Frontal cortex (tissue), 4 donors: ENCODE data around the gene PLXNB1. TPM values are rescaled to one million over a fixed set of nuclear protein-coding genes. Genes with fewer than 3 reads are reported as not detected.
"Not testable (repeated sequence)": the region's sequence is repeated elsewhere in the genome, so short reads cannot be mapped to it uniquely, and the experiment has no call there.

Source experiments
- DNase-seq, 2 donors: peaks; one replicate each; pipeline ENCODE4 v3.0.0; 2012; ENCODE audit warnings: low spot score in 2 of 2
- FAIRE-seq: peaks from 2 replicates; lab custom pipeline; 2012; peaks lifted over from hg19 to GRCh38; lab: Jason Lieb, UNC
- total RNA-seq: library from RNA; depleted of rRNA; stranded (reverse); fragments of >200 nt; gene quantifications from one replicate; pipeline ENCODE4 v1.2.3, GENCODE V29; 2014
- donor health status: control.
- donor health status: control.
- donor health status: control.

The PLXNB1 gene, protein sequence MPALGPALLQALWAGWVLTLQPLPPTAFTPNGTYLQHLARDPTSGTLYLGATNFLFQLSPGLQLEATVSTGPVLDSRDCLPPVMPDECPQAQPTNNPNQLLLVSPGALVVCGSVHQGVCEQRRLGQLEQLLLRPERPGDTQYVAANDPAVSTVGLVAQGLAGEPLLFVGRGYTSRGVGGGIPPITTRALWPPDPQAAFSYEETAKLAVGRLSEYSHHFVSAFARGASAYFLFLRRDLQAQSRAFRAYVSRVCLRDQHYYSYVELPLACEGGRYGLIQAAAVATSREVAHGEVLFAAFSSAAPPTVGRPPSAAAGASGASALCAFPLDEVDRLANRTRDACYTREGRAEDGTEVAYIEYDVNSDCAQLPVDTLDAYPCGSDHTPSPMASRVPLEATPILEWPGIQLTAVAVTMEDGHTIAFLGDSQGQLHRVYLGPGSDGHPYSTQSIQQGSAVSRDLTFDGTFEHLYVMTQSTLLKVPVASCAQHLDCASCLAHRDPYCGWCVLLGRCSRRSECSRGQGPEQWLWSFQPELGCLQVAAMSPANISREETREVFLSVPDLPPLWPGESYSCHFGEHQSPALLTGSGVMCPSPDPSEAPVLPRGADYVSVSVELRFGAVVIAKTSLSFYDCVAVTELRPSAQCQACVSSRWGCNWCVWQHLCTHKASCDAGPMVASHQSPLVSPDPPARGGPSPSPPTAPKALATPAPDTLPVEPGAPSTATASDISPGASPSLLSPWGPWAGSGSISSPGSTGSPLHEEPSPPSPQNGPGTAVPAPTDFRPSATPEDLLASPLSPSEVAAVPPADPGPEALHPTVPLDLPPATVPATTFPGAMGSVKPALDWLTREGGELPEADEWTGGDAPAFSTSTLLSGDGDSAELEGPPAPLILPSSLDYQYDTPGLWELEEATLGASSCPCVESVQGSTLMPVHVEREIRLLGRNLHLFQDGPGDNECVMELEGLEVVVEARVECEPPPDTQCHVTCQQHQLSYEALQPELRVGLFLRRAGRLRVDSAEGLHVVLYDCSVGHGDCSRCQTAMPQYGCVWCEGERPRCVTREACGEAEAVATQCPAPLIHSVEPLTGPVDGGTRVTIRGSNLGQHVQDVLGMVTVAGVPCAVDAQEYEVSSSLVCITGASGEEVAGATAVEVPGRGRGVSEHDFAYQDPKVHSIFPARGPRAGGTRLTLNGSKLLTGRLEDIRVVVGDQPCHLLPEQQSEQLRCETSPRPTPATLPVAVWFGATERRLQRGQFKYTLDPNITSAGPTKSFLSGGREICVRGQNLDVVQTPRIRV (N-terminal part only)
- 32.2 TPM for total RNA-seq

DNA sequence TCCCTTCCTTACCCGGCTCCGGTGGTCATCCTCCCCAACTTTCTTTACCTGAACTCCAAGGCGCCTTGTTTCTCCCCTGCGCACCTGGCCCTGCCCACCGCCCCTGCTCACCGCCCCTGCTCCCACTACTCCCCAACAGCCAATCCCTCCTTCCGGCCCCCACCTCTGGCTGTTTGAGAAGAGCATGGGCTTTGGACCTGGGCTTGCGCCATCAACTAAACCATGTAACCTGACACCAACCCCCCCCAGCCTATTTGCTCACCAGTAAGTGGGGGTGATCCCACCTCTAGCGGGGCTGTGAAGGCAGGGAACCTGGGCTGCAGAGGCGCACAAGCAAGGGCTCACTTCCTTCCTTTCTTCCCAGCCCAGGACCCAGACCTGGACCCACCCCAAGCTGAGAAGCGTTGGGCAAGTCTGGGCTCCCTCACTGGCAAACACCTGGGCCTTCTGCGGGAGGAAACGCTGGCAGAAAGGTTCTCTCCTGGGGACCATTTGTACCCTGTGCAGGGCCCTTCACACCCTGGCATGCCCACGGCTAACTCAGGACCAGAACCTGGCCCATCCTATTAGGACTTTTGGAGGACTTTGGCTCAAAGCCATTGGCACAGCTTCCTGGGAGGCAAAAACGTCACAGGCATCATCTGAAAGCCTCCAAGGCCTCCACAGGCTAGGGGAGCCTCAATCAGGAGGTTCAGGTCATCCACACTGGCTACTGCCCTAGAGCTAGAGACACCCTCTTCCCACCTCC lies at the start of gene PLXNB1:
Gene PLXNB1 (minus strand): TSS at position 127 of the 748 bp plus-strand sequence. CDS start 5,475 bp downstream, outside the sequence.
- FAIRE-seq = no peak
- DNase-seq = no peak

DNA sequence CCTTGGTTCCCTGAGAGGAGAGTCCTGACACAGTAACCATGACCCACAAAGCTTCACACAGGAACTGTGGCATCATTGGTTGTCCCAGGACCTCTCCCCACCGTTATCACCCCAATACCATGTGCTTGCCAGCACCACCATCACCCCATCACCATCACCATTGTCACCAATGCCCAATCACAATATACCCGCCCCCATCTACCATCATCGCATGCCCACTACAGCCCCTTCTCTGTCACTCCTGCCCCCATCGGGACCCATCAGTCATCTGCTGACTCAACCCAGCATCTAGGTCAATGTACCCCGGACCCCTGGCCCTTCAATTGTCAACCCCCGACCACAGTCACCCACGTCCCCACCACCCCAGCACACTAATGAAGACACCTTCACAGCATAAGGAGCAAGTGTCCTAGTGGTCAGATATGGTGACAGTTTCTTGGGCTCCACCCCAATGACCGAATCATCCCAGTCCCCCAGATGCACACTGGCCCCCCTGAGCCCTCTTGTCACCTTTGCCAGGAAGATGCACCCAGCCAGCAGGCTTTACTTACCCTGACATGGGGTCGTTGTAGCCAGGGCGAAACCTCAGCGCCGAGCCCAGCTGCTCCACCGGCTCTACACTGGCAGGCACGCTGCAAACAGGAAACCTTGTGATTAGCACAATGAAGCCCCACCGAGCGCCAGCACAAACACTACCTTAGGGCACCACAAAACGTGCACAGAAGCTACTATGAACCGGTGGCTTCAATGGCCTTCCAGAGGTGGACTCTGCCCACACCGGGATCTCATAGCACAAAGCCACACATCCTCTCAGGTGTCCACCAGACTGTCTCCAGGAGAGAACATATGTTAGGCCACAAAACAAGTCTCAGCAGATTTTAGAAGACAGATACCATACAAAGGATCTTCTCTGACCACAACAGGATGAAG lies 49.0 kb upstream of the PLXNB1 start:
- DNase-seq (no peak), FAIRE-seq (no peak)

DNA sequence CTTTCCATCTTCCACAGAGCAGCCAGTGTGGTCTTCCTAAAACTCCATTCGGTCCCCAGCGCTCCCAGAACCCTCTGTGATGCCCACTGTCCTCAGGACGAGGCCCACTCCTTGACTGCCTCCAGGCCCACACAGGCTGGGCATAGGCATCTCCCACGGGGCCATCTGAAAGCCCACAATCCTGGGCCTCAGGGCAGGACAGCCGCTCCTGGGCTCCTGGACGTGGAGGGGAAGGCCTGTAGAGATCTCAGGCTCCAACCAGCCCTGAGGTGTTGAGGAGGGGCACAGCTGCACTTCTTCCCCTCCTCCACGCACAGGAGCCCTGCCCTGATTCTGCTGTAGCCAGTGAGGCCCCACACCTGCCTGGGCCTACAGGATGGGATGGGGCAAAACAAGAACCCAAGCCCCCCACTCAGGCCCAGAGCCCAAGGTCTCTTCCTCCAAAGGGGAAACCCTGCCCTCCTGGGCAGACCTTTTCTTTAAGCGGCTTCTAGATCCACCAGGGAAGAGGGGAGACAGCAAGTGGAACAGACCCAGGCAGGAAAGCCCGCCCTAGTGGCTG lies 48.2 kb upstream of the PLXNB1 start:
- FAIRE-seq (no peak), DNase-seq (no peak)

DNA sequence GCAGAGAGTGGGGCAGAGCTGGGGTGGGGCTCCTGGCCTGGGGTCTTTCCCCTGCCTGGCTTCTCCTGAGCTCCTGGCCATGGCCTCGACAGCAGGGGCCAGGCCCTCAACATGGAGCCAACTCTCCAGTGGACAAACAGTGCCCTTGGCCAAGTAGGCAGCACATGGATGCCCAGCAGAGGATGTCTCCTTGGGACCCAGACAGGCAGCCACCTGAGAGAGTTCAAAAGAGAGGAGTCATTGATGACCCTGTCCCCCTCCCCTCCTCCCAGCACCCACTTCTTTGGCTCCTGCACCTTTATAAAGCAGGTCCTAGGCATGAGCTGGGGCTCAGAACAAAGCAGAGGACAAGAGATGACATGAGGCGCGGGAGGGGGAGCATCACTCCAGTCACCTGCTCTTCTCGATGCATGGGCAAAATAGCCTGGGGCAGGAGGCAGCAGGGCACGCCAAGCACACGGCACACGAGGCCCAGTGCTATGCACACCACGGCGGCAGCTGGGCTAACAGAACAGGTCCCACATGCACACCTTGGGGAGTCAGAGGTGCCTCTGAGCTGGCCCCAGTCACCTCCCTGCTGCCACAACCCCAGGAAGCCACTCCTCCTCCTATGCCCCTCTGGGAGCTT lies 46.7 kb upstream of the PLXNB1 start:
- DNase-seq (no peak), FAIRE-seq (no peak)

DNA sequence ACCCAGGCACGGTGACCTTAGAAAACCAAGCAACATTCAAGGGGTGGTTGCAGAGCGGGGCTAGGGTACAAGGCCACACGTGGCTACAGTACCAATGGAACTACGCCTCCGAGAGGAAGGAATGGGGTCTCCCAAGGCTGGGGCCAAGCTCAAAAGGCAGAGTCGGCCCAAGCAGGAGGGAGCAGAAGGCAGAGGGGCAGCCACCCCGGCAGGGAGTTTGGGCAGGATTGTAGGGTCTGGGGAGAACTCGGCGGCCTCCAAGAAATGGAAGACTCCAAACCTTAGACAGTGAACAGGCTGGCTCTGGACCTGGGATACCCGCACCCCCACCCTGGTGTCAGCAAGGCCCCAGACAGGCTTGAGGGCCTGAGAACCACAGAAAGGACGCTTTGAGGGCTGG lies 45.3 kb upstream of the PLXNB1 start:
- DNase-seq (no peak), FAIRE-seq (no peak)

DNA sequence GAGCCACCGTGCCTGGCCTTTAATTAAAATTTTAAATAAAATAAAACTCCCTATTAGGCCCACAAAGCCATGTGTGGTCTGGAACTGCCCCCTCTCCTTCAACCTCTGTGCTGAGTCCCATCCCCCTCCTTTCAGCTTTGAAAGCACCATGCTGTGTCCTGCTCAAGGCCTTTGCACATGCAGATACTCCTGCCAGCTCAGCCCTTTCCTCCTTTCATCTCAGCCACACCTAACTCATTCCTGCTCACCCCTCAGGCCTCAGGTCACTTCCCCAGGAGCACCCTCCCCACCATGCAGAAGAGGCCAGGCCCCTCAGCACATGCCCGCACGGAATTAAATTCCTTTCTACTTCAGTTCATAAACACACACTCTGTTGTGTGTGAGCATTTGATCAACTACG lies 44.7 kb upstream of the PLXNB1 start:
- FAIRE-seq = no peak
- DNase-seq = no peak

DNA sequence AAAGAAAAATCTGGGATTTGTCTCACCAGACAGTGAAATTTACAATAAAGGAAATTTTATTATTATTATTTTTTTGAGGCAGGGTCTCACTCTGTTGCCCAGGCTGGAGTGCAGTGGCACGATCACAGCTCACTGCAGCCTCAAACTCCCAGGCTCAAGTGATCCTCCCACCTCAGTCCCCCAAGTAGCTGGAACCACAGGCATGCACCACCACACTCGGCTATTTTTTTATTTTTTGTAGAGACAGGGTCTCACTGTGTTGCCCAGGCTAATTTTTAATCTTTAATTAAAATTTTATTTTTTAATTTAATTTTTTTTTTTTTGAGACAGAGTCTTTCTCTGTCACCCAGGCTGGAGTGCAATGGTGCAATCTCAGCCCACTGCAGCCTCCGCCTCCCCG lies 44.1 kb upstream of the PLXNB1 start:
- DNase-seq, FAIRE-seq: not testable (repeated sequence)

DNA sequence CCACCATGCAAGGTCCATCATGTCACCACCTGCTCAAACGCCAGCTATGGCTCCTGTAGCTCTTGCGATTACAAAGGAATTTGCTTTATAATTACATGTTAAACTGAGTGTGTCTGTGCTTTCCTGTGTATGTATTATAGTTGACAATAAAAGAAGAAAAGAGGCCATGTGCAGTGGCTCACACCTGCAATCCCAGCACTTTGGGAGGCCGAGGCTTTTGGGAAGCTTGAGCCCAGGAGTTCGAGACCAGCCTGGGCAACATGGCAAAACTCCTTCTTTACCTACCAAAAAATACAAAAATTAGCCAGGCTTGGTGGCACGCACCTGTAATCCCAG lies 43.7 kb upstream of the PLXNB1 start:
- no peak for FAIRE-seq

DNA sequence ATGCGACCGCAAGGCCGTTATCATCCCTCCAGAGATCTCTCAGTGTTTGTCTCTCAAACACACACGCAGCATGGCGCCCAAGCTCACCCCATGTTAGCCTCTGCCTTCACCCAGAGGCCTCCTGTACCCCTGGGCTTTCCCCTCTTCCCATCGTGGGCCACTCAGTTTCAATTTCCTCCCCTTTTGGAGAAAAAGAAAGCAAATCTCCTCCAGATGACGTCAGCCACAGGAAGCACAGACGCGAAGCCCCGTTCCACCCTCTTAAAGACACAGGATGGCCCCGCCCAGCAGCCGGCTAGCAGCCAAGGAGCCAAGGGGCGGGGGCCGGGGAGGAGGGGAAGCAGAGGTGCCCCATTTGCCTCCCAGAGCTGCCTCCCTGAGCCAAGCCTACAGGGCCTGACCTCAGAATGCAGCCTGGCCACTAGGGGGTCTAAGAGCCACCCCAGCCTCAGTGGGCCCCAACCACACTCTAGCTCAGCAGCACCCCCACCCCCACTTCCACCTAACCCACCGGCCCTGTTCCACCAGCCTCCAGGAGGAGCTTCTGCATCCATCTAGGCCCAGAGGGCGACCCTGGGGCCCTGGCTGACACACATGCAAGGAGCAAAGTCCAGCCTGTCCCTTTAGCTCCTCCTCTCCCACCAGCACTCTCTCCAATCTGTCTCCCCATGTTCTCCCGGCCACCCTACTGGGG lies 43.2 kb upstream of the PLXNB1 start:
- DNase-seq = peak; percentile 66 to 91
- no peak for FAIRE-seq

More for the DNA sequence above, 43.7 kb upstream of the PLXNB1 start:
- no peak for DNase-seq

DNA sequence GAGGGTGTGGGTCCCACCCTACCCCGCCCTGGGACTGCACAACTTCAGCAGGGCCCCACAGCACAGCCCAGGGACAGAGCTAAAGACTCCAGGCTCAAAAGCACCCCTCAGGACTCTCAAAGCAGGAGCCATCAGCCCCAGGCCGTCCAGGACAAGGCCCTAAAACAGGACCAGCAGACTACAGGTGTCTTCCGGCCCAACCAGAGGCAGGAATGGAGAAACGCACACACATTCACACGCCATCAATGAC lies 42.7 kb upstream of the PLXNB1 start:
- peak in 1 of 2 donors; percentile 37 for DNase-seq
- FAIRE-seq = no peak

DNA sequence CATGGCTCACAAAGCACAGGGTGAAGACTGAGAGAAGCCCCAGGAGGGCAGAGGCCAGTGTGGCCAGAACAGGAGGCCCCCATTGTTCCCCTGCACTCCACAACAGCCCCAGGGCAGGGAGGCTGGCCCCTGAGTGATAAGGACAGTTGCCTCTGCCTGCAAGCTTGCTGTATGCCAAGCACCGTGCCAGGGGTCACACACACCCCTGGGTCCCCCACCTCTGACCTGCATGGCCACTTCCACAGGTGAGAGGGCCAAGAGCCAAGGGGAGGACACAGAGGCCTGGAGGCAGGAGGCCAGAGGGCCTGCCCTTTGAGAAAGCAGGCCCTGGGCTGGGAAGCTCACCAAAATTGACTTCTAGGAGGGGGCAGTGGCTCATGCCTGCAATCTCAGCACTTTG lies 40.4 kb upstream of the PLXNB1 start:
- DNase-seq = no peak
- no peak for FAIRE-seq

DNA sequence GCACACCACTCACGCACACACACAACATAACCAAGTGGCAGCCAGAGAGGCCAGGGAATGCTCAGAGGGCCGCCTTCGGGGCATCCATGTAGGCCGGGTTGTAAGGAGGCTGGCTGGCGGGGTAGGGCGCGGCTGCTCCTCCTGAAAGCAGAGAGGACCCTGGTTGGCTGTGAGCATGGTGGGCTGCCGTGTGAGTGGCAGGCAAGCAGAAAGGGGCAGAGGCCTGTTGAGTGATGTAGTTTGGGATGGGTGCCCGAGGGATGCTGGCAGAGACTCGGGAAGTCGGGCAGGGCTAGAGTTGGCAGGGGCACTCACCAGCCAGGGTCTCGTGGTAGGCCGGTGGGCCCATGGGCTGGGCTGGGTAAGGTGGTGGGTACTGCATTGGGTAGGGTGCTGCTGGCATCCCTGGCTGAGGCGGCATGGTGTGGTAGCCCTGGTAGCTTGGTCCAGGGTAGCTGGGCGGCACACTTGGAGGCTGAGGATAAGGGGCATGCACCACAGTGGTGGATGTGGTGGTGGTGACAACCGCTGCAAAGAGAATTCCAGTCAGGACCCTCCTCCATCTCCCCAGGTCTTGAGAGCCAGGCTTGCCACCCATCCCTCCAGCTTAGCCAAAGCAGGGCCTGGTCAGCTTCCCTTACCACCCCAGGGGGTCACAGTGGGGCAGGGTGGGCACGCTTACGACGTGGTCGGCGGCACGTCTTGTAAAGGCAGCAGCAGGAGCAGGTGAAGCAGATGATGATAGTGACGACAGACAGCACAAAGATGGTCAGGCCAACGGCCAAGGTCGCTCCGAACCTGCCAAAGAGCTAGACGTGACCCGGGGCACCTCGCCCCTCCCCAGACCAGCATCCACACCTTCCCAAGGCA lies 39.4 kb upstream of the PLXNB1 start:
- DNase-seq (no peak), FAIRE-seq (no peak)

DNA sequence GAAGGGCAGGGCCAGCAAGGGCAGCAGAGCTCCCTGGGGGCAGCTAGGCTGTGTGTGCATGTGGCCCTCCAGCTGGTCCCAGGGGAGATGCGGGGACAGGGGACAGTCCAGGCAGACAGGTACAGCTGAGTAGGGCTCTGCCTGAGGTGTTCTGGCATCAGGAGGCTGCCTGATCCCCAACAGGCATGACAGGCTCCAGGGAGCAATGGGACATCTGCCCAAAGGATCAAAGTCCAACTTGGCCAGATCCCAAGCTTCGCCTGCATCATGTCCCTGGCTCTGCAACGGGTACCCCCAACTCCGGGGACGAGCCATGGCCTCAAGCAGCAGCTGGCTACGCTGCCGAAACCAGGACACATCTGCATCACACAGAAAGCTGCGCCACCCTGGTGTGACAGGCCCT lies 38.4 kb upstream of the PLXNB1 start:
- no peak for FAIRE-seq

DNA sequence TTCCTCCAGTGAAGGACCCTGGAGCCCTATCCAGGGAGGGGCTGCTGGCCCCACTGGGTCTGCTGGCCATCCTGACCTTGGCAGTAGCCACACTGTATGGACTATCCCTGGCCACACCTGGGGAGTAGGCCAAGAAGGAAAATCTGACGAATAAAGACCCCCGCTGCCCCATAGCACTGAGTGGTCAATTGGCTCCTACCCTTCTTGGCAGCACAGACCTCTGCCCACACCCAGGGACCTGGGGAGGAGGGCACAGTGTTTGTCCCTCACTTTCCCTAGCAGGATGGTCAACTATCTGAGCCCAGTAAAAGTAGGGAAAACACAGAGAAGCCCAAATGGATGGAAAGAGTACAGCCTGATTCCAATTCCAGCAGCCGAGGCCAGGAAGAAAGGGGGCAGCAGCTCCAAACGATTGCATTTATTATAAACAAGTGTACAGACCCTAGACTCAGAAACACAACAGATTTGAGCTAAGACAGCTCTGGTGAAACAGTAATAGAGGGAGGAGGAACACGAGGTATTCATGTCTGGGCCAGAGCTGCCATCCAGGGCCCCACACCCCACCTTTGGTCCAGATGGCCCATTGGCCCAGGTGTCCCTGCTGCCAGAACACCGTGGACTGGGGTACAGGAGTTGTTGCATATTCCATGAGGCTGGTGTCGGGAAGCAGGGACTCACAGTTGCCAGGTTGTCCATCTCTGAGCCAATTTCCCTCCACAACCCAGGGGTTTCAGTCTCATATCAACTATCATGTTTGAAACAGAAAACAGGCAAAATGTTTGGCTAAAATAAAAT lies 37.8 kb upstream of the PLXNB1 start:
- FAIRE-seq (no peak), DNase-seq (no peak)

More for the DNA sequence above, 38.4 kb upstream of the PLXNB1 start:
- no peak for DNase-seq

DNA sequence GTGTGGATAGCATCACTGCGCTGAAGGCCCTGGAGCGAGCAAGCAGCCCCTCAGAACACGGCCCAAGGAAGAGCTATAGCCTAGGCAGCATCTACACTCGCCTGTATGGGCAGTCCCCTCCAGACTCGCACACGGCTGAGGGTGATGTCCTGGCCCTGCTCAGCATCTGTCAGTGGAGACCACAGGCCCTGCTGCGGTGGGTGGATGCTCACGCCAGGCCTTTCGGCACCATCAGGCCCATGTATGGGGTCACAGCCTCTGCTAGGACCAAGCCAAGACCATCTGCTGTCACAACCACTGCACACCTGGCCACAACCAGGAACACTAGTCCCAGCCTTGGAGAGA lies 37.2 kb upstream of the PLXNB1 start:
- DNase-seq (no peak), FAIRE-seq (no peak)
